DOHH2 (cell line): ENCODE data around the gene FAM234A.

Experiments
- H3F3A ChIP-seq: fragments of 200-600 bp; sonication (generic), shearing (Covaris generic); 2 replicates; pipeline ENCODE4 v1.6.0; 2016; ENCODE audit warnings: antibody characterized with exemption, mild to moderate bottlenecking; ENCODE audit not compliant: control insufficient read depth, insufficient read depth
- H3K27ac ChIP-seq: fragments of 200-600 bp; sonication (generic); 2 replicates; pipeline ENCODE4 v1.5.1; 2014; ENCODE audit warnings: low read depth, mild to moderate bottlenecking, low read length, moderate library complexity
- H3K27me3 ChIP-seq: fragments of 200-600 bp; sonication (generic); 2 replicates; pipeline ENCODE4 v1.6.1; 2014; ENCODE audit warnings: mild to moderate bottlenecking, low read length, mixed read lengths; ENCODE audit not compliant: control insufficient read depth
- H3K36me3 ChIP-seq: fragments of 200-600 bp; sonication (generic); 2 replicates; pipeline ENCODE4 v1.6.1; 2014; ENCODE audit warnings: mild to moderate bottlenecking, low read length, moderate library complexity, mixed read lengths; ENCODE audit not compliant: control insufficient read depth
- H3K4me1 ChIP-seq: fragments of 200-600 bp; sonication (generic); 2 replicates; pipeline ENCODE4 v1.6.1; 2014; ENCODE audit warnings: mild to moderate bottlenecking, low read length, mixed read lengths; ENCODE audit not compliant: control insufficient read depth
- H3K4me2 ChIP-seq: fragments of 200-600 bp; sonication (generic); 2 replicates; pipeline ENCODE4 v1.6.0; 2014; ENCODE audit warnings: mild to moderate bottlenecking, low read length, moderate library complexity
- H3K4me3 ChIP-seq: fragments of 200-600 bp; sonication (generic); 2 replicates; pipeline ENCODE4 v1.5.1; 2014; ENCODE audit warnings: mild to moderate bottlenecking, low read length, mixed read lengths
- H3K79me2 ChIP-seq: fragments of 200-600 bp; sonication (generic); 2 replicates; pipeline ENCODE4 v1.6.1; 2014; ENCODE audit warnings: mild to moderate bottlenecking, low read length, mixed read lengths; ENCODE audit not compliant: control insufficient read depth
- H3K9me2 ChIP-seq: fragments of 200-600 bp; sonication (generic); replicated peaks from 2 replicates; pipeline ENCODE4 v1.6.1; 2014; ENCODE audit warnings: mild to moderate bottlenecking, low read length, mixed read lengths; ENCODE audit not compliant: control insufficient read depth
- H3K9me3 ChIP-seq: fragments of 200-600 bp; sonication (generic); 2 replicates; pipeline ENCODE4 v1.6.1; 2014; ENCODE audit warnings: antibody characterized with exemption, low read length, mixed read lengths; ENCODE audit not compliant: control insufficient read depth, insufficient read depth
- H4K20me1 ChIP-seq: fragments of 200-600 bp; sonication (generic); 2 replicates; pipeline ENCODE4 v1.6.0; 2014; ENCODE audit warnings: low read depth, mild to moderate bottlenecking, antibody characterized with exemption, low read length, moderate library complexity; ENCODE audit not compliant: control insufficient read depth, insufficient read depth
- EZH2phosphoT487 ChIP-seq: fragments of 200-600 bp; sonication (generic); IDR thresholded peaks from 2 replicates; pipeline ENCODE4 v1.6.1; 2017; ENCODE audit warnings: borderline replicate concordance, mild to moderate bottlenecking, antibody characterized with exemption, low read length, moderate library complexity, mixed read lengths
- TF ChIP-seq, protein P1 (sequence below): fragments of 200-600 bp; sonication (generic); IDR thresholded peaks from one replicate; pipeline ENCODE4 v1.5.1; 2014; ENCODE audit warnings: antibody characterized with exemption, mild to moderate bottlenecking, low read depth, low read length; ENCODE audit not compliant: poor library complexity, severe bottlenecking

The FAM234A gene

DNA sequence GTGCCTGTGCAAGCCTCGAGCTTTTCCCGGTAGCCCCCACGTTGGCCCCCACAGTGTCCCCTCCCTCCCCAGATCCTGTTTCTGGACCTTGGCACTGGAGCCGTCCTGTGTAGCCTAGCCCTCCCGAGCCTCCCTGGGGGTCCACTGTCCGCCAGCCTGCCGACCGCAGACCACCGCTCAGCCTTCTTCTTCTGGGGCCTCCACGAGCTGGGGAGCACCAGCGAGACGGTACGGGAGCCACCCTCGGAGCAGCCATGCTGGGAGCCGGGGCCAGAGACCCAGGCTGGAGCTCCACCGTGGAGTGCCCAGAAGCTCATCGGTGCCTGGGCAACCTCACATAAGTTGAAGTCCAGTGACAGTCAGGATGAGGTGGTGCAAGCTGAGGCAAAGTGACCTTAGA lies 29.3 kb downstream of the FAM234A start:
- TF ChIP-seq, protein P1, sequence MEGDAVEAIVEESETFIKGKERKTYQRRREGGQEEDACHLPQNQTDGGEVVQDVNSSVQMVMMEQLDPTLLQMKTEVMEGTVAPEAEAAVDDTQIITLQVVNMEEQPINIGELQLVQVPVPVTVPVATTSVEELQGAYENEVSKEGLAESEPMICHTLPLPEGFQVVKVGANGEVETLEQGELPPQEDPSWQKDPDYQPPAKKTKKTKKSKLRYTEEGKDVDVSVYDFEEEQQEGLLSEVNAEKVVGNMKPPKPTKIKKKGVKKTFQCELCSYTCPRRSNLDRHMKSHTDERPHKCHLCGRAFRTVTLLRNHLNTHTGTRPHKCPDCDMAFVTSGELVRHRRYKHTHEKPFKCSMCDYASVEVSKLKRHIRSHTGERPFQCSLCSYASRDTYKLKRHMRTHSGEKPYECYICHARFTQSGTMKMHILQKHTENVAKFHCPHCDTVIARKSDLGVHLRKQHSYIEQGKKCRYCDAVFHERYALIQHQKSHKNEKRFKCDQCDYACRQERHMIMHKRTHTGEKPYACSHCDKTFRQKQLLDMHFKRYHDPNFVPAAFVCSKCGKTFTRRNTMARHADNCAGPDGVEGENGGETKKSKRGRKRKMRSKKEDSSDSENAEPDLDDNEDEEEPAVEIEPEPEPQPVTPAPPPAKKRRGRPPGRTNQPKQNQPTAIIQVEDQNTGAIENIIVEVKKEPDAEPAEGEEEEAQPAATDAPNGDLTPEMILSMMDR: no peak
- no peak for TF ChIP-seq EZH2phosphoT487
- 0 out of 2 replicates have a peak, but pooled peaks cover 4% of the 10 kb centered on the region for H3K36me3 ChIP-seq
- H4K20me1 ChIP-seq: no peaks in the 10 kb centered on the region

DNA sequence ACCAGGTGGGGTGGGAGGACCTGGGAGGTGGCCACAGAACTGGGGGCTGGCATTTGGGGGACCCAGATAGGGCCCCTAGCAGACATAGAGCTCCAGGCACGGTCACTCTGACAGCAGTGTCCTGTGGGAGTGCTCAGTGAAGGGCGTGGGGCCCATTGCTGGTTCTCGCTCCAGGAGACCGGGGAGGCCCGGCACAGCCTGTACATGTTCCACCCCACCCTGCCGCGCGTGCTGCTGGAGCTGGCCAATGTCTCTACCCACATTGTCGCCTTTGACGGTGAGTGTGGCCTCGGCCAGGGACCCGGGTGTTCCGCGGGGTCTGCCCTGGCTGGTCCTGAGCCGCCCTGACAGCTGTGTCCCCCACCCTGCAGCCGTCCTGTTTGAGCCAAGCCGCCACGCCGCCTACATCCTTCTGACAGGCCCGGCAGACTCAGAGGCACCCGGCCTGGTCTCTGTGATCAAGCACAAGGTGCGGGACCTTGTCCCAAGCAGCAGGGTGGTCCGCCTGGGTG lies 29.9 kb downstream of the FAM234A start:
- no peak for TF ChIP-seq EZH2phosphoT487
- TF ChIP-seq, protein P1: no peak

More for the DNA sequence above, 29.3 kb downstream of the FAM234A start:
- Histone ChIP-seq H3K9me2 (no peaks in the 10 kb centered on the region), H3F3A (no peaks in the 10 kb centered on the region), H3K9me3 (no peaks in the 10 kb centered on the region), H3K4me1 (no peaks in the 10 kb centered on the region), H3K79me2 (no peaks in the 10 kb centered on the region), H3K4me2 (no peak overlapping the region), H3K4me3 (no peak overlapping the region), H3K27me3 (no peaks in the 10 kb centered on the region), H3K27ac (no peak overlapping the region)

DNA sequence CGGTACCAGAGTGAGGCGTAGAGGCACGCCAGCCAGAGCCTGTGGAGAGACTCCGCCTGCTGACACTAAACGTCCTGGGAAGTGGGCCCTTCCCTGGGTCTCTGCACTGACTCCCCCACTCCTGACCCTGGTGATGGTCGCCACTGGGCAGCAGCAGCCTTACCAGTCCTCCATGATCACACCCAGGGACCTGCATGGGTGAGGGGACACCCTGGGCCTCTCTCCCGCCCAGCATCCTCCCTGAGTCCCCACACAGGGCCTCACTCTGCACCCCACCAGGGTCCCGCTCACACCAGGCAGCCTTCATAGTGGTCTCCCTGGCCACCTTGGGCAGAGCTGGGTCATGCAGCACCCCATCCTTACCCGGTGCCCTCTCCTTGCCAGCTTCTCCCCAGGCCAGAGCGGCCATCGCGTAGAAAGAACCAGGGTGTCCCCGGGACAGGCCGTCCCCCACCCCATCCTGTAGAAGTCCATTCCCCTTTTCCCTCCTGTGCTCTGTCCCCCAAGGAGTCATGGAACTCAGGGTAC lies 30.4 kb downstream of the FAM234A start:
- Histone ChIP-seq H3K4me3 (no peak overlapping the region), H3K27ac (no peak overlapping the region), H3K4me2 (no peak overlapping the region), H4K20me1 (no peaks in the 10 kb centered on the region), H3F3A (no peaks in the 10 kb centered on the region), H3K4me1 (no peaks in the 10 kb centered on the region), H3K79me2 (no peaks in the 10 kb centered on the region), H3K9me3 (no peaks in the 10 kb centered on the region), H3K36me3 (0 out of 2 replicates have a peak, but pooled peaks cover 2% of the 10 kb centered on the region), H3K9me2 (no peaks in the 10 kb centered on the region), H3K27me3 (no peaks in the 10 kb centered on the region)
- TF ChIP-seq, protein P1: no peak
- no peak for TF ChIP-seq EZH2phosphoT487

More for the DNA sequence above, 29.9 kb downstream of the FAM234A start:
- Histone ChIP-seq H3K9me3 (no peaks in the 10 kb centered on the region), H3K79me2 (no peaks in the 10 kb centered on the region), H3K4me2 (no peak overlapping the region), H3K4me1 (no peaks in the 10 kb centered on the region), H3F3A (no peaks in the 10 kb centered on the region), H3K36me3 (0 out of 2 replicates have a peak, but pooled peaks cover 4% of the 10 kb centered on the region), H4K20me1 (no peaks in the 10 kb centered on the region), H3K9me2 (no peaks in the 10 kb centered on the region), H3K27ac (no peak overlapping the region), H3K4me3 (no peak overlapping the region), H3K27me3 (no peaks in the 10 kb centered on the region)
